HG02759 (cell line): ENCODE data around the gene ADGRG1.
"Not testable (repeated sequence)": the region's sequence is repeated elsewhere in the genome, so short reads cannot be mapped to it uniquely, and the experiment has no call there.

Source experiments
- ATAC-seq: cut with Tn5 transposase; IDR thresholded peaks from one replicate; pipeline ENCODE4 v1.9.1; 2021; ENCODE audit warnings: mild to moderate bottlenecking, moderate library complexity; ENCODE audit not compliant: unreplicated experiment

Gene ADGRG1

DNA sequence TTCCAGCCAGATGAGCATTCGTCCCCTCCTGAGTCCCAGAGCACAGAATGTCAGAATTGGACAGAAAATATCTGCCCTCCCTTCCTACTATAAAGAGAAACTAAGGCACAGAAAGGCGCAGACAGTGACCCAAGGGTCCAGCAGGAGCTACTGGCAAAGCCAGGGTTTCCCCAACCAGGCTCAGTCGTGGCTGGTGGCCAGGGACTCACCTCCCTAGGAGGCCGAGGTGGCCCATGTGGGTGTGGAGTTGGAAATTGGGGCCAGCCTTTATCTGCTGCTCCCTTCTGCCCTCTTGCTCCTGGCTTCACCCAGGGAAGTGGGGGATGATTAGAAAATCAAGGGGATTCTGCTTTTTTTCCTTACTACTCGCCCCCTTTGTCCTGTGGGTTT, 67.2 kb downstream of the ADGRG1 start:
- no peak for ATAC-seq

GRCh38 chr16:57696240-57696639, 67.8 kb downstream of the ADGRG1 start:
- no peak for ATAC-seq

DNA sequence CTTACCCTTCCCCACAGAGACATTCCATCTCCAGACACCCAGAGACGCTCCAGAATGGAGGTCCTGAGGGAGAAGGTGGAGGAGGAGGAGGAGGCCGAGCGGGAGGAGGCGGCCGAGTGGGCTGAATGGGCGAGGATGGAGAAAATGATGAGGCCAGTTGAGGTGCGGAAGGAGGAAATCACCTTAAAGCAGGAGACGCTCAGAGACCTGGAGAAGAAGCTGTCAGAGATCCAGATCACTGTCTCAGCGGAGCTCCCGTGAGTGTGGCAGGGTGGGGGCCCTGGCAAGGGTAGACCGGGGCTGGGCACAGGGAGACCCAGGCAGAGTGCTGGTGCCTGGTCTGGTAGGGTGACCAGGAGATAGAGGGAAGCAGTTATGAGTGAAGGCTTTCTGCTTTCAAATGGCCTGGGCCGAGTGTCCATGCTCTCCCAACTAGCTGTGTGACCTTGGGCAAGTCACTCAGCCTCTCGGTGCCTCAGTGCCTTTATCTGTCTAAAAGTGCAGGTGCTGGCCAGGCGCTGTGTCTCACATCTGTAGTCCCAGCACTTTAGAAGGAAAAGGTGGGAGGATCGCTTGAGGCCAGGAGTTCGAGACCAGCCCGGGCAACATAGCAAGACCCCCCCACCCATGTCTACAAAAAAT, 69.6 kb downstream of the ADGRG1 start:
- ATAC-seq, result no peak

DNA sequence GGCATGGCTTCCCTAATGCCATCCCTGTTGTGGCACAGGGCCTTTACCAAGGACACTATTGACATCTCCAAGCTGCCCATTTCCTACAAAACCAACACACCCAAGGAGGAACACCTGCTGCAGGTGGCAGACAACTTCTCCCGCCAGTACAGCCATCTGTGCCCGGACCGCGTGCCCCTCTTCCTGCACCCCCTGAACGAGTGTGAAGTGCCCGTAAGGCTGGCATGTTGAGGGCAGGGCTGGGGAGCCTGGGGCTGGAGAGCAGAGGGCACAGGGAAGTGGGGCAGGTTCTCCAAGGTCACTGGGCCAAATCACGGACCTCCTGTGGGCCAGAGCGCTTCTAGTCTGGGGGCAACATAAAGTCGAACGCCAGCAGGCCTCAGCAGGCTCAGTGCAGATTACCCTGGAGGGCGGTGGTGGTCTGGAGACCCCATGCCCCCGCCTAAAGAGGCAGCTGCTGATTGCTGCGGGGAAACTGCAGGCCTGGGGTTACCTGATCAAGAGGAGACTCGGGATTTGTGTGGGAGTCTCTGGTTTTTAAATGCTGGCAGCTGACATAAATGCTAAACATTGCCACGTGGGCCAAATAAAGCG, 70.5 kb downstream of the ADGRG1 start:
- ATAC-seq, result no peak

- no peak for ATAC-seq
These were observed 71.1 kb downstream of the ADGRG1 start for GRCh38 chr16:57699481-57699880.

DNA sequence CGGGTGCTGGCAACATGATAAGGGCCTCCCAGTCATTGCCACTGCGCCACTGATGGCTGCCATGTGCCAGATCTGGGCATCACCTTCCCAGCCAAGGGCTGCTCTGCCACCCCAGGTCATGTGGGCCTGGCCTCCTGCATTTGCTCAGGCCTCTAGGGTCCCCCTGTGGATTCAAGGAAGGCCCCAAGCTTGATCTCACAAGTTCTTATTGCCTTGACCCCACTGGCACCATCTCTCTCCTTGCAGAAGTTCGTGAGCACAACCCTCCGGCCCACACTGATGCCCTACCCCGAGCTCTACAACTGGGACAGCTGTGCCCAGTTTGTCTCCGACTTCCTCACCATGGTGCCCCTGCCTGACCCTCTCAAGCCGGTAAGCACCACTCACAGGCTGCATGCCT, 71.5 kb downstream of the ADGRG1 start:
- no peak for ATAC-seq

DNA sequence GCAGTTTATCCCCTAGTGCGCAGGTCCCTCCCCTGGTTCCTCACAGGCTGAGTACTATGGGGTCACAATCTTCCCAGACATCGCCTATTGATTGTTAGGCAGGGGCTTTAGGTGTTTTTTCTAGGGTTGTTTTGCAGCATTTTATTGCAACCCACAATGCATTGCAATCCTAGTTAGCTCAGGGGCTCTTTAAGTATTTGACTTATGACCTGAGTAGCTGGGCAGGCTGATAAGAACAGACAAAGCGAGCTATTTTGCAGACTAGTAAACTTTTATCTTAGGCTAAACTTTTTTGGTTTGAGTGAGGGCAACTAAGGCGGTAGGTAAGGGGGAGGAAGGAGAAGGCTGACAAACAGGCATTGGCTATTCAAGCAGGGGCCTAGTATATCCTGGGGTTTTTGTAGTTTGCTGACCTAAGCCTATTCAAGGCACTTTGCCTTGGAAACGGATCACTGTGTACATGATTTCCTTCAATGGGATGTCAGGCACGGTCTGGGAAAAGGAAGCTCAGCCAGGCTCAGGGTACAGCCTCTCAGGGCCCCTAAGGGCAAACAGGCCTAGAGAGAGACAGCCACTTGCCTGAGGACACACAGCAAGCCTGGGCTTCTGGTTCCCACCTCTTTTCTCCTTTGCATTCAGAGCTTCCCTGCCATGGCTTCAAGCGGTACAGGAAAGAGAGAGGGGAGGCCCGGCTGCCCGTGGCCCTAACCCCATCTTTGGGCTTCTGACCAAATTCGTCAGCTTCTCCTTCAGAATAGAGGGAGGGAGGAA, 72.5 kb downstream of the ADGRG1 start:
- ATAC-seq, result no peak

- no peak for ATAC-seq
These were observed 73.4 kb downstream of the ADGRG1 start for GRCh38 chr16:57701759-57702371.

- ATAC-seq, result no peak
These were observed 75.1 kb downstream of the ADGRG1 start for GRCh38 chr16:57703416-57704010.

- ATAC-seq, result no peak
These were observed 75.8 kb downstream of the ADGRG1 start for GRCh38 chr16:57704011-57704904.

DNA sequence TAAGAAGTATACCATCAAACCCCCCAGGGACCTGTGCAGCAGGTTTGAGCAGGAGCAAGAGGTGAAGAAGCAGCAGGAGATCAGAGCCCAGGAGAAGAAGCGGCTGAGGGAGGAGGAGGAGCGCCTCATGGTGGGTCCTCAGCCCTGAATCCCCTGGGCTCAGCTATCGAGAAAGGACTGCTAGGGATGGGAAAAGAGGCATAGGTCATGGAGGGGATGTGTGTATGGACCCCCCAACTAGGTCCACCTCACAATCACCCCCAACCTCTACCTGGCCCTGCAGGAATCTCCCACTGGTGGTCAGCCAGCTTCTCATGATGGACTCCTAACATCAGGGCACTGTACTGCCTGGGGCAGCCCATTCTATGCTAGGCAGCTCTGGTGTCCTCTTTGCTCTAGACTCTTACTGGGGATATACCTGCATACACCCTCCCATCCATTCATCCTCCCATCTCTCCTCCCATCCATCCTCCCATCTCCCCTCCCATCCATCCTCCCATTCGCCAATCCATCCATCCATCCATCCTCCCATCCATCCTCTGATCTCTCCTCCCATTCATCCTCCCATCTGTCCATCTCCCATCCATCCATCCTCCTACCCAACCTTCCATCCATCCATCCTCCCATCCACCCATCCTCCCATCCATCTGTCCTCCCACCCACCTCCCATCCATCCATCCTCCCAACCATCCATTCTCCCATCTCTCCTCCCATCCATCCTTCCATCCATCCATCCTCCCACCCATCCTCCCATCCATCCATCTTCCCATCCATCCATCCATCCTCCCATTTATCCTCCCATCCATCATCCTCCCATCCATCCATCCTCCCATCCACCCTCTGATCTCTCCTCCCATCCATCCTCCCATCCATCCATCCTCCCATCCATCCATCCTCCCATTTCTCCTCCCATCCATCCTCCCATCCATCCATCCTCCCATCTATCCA, 76.7 kb downstream of the ADGRG1 start:
- no peak for ATAC-seq

GRCh38 chr16:57706717-57707116, 78.3 kb downstream of the ADGRG1 start:
- no peak for ATAC-seq

GRCh38 chr16:57707331-57707730, 78.9 kb downstream of the ADGRG1 start:
- no peak for ATAC-seq

- ATAC-seq, result no peak
These were observed 79.7 kb downstream of the ADGRG1 start for GRCh38 chr16:57708168-57708567.

- no peak for ATAC-seq
These were observed 81.2 kb downstream of the ADGRG1 start for GRCh38 chr16:57709663-57710062.

DNA sequence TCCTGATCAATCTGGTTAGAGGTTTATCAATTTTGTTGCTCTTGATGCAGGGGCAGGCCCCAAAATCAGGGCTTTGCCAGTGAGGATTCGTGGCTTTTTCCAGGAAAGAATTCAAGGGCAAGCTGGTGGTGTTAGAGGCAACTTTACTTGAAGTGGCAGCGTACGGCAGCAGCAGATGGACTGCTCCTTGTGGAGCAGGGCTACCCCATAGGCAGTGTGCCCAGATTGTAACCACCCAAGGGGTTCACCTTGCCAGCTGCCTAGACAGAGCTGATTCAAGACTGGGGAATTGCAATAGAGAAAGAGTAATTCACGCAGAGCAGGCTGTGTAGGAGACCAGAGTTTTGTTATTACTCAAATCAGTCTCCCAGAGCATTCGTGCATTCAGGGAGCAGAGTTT, 82.9 kb downstream of the ADGRG1 start:
- ATAC-seq, result no peak

DNA sequence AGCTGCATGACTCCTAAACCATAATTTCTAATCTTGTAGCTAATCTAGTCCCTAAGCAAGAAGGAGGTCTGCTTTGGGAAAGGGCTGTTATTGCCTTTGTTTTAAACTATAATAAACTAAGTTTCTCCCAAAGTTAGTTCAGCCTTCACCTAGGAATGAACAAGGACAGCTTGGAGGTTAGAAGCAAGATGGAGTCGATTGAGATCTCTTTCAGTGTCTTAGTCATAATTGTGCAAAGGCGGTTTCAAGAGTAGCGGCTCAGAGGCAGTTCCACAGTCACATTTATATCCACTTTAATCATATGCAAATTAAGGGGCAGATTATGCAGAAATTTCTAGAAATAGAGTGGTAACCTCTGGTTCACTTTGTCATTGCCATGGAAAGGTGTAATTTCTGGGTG, 83.6 kb downstream of the ADGRG1 start:
- no peak for ATAC-seq

DNA sequence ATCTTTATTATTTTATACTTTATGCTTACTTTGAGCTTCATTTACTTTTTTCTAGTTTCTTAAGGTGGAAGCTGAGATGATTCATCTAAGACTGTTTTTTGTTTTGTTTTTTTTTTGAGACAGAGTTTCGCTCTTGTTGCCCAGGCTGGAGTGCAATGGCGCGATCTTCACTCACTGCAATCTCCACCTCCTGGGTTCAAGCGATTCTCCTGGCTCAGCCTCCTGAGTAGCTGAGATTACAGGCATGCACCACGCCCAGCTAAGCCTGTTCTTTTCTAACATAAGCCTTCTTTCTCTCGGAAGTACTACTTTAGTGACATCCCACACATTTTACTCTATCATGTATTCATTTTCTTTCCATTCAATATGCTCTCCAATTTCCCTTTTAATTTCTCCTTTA, 84.1 kb downstream of the ADGRG1 start:
- ATAC-seq, result not testable (repeated sequence)

GRCh38 chr16:57713596-57713995, 85.2 kb downstream of the ADGRG1 start:
- no peak for ATAC-seq
